ENCODE data around the gene PTPRD. TPM values are rescaled to one million over a fixed set of nuclear protein-coding genes. Genes with fewer than 3 reads are reported as not detected.

Gene PTPRD
- total RNA-seq, 1 donor from 2014 or later, result not detected

- intact Hi-C loops (cut with micrococcal nuclease), result no loop called here
Measured at GRCh38 chr9:8560560-8561525, 2052.0 kb downstream of the PTPRD start.

- intact Hi-C loops (cut with micrococcal nuclease), result no loop called here
Measured at GRCh38 chr9:8558176-8558575, 2054.6 kb downstream of the PTPRD start.

- intact Hi-C loops (cut with micrococcal nuclease), result no loop called here
Measured at GRCh38 chr9:8555762-8556500, 2056.9 kb downstream of the PTPRD start.

GRCh38 chr9:8553444-8553843 is 2059.4 kb downstream of the PTPRD start:
- intact Hi-C loops (cut with micrococcal nuclease), result no loop called here

- intact Hi-C loops (cut with micrococcal nuclease), result no loop called here
Measured at GRCh38 chr9:8552732-8553131, 2060.1 kb downstream of the PTPRD start.

- intact Hi-C loops (cut with micrococcal nuclease), result no loop called here
Measured at GRCh38 chr9:8549214-8549613, 2063.6 kb downstream of the PTPRD start.

- intact Hi-C loops (cut with micrococcal nuclease), result no loop called here
Measured at GRCh38 chr9:8543219-8543618, 2069.6 kb downstream of the PTPRD start.

GRCh38 chr9:8542537-8542936 is 2070.3 kb downstream of the PTPRD start:
- intact Hi-C loops (cut with micrococcal nuclease), result no loop called here

GRCh38 chr9:8539681-8540197 is 2073.1 kb downstream of the PTPRD start:
- intact Hi-C loops (cut with micrococcal nuclease), result no loop called here

GRCh38 chr9:8536845-8537244 is 2076.0 kb downstream of the PTPRD start:
- intact Hi-C loops (cut with micrococcal nuclease), result no loop called here

GRCh38 chr9:8534828-8535227 is 2078.0 kb downstream of the PTPRD start:
- intact Hi-C loops (cut with micrococcal nuclease), result no loop called here

- intact Hi-C loops (cut with micrococcal nuclease), result no loop called here
Measured at GRCh38 chr9:8533681-8534080, 2079.1 kb downstream of the PTPRD start.

- intact Hi-C loops (cut with micrococcal nuclease), result no loop called here
Measured at GRCh38 chr9:8531826-8532415, 2080.9 kb downstream of the PTPRD start.

GRCh38 chr9:8521112-8521511 is 2091.7 kb downstream of the PTPRD start:
- intact Hi-C loops (cut with micrococcal nuclease), result no loop called here

- intact Hi-C loops (cut with micrococcal nuclease), result no loop called here
Measured at GRCh38 chr9:8515748-8516147, 2097.1 kb downstream of the PTPRD start.

- intact Hi-C loops (cut with micrococcal nuclease), result no loop called here
Measured at GRCh38 chr9:8514760-8515159, 2098.0 kb downstream of the PTPRD start.

GRCh38 chr9:8508671-8509290 is 2104.0 kb downstream of the PTPRD start:
- intact Hi-C loops (cut with micrococcal nuclease), result no loop called here

- intact Hi-C loops (cut with micrococcal nuclease), result no loop called here
Measured at GRCh38 chr9:8494571-8494970, 2118.2 kb downstream of the PTPRD start.

GRCh38 chr9:8492679-8493078 is 2120.1 kb downstream of the PTPRD start:
- intact Hi-C loops (cut with micrococcal nuclease), result no loop called here

- intact Hi-C loops (cut with micrococcal nuclease), result no loop called here
Measured at GRCh38 chr9:8492024-8492423, 2120.8 kb downstream of the PTPRD start.

- intact Hi-C loops (cut with micrococcal nuclease), result no loop called here
Measured at GRCh38 chr9:8491563-8491962, 2121.2 kb downstream of the PTPRD start.

Data from T-helper 1 cell treated with Interleukin-12 subunit alpha and Interleukin-12 subunit beta and Interleukin-4 antibody, amounts not matched to agents 30 ng/mL and 1 ng/mL, for 36 hours (primary cell).